Measurements from ENCODE around the gene UBA6.
"Not testable (repeated sequence)": the region's sequence is repeated elsewhere in the genome, so short reads cannot be mapped to it uniquely, and the experiment has no call there.

UBA6 gene

DNA sequence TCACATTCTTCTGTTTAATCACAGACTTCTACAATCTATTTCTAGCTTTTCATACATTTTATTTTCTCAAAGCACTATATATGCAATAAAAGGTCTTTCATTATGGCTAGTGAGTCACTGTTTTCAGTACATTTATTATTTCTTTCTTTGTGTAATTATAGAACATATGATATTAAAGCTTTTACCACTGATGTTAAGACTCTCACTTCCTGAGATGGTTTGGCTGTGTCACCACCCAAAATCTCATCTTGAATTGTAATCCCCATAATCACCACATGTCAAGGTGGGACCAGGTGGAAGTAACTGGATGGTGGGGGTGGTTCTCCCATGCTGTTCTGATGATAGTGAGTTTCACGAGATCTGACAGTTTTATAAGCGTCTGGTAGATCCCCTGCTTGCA lies 41.9 kb downstream of the UBA6 start:
- TF ChIP-seq, protein P1, sequence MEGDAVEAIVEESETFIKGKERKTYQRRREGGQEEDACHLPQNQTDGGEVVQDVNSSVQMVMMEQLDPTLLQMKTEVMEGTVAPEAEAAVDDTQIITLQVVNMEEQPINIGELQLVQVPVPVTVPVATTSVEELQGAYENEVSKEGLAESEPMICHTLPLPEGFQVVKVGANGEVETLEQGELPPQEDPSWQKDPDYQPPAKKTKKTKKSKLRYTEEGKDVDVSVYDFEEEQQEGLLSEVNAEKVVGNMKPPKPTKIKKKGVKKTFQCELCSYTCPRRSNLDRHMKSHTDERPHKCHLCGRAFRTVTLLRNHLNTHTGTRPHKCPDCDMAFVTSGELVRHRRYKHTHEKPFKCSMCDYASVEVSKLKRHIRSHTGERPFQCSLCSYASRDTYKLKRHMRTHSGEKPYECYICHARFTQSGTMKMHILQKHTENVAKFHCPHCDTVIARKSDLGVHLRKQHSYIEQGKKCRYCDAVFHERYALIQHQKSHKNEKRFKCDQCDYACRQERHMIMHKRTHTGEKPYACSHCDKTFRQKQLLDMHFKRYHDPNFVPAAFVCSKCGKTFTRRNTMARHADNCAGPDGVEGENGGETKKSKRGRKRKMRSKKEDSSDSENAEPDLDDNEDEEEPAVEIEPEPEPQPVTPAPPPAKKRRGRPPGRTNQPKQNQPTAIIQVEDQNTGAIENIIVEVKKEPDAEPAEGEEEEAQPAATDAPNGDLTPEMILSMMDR (conservative IDR thresholded peaks at IDR 0.05): no peak

DNA sequence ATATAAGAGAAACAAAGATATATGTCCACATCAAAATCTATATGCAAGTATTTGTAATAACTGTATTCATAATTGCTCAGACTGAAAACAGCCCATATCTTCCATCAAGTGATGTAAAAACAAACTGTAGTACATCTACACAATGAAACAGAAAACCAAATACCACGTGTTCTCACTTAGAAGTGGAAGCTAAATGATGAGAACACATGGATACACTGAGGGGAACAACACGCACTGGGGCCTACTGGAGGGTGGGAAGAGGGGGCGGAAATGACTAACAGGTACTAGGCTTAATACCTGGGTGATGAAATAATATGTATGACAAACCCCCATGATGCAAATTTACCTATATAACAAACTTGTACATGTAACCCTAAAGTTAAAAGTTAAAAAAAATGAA lies 42.7 kb downstream of the UBA6 start:
- no peak overlapping the region for H3K27ac ChIP-seq
- TF ChIP-seq, protein P1 (conservative IDR thresholded peaks at IDR 0.05): no peak

More for the DNA sequence above, 41.9 kb downstream of the UBA6 start:
- H3K27ac ChIP-seq: no peak overlapping the region

DNA sequence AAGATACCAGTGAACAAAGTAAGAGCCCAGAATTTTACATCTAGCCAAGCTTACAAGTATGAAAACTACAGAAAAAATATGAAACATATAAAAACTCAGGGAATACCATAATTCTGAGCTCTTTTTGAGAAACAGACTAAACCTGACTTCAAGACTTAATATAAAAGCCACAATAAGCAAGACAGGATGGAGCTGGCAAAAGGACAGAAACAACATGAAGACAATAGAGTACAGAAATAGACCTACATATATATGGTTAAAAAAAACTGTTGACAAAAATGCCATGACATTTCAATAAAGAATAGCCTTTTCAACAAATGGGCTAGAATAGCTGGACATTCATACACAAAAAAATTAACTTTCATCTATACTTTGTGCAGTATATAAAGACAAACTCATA lies 49.4 kb downstream of the UBA6 start:
- no peak overlapping the region for H3K27ac ChIP-seq
- TF ChIP-seq, protein P1 (conservative IDR thresholded peaks at IDR 0.05): no peak

DNA sequence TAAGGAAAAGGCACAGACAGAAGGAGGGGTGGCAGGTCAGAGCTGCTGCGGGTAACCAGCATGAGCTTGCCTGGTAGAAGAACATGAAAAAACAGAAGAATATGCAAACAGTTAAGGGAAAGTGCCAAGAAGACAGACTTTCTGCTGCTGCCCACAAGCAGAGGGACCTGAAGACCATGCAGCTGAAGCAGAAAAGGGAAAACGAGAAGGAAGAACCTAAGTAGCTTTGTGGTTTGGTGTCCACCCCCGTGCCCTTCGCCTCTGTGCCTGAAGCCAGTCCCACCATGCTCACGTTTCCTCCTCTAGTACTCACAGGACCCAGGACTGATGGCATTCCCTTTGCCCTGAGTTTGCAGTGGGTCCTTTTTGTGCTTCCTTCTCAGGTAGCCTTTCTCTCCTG lies 62.8 kb downstream of the UBA6 start:
- no peak overlapping the region for H3K27ac ChIP-seq
- TF ChIP-seq, protein P1 (conservative IDR thresholded peaks at IDR 0.05): no peak

DNA sequence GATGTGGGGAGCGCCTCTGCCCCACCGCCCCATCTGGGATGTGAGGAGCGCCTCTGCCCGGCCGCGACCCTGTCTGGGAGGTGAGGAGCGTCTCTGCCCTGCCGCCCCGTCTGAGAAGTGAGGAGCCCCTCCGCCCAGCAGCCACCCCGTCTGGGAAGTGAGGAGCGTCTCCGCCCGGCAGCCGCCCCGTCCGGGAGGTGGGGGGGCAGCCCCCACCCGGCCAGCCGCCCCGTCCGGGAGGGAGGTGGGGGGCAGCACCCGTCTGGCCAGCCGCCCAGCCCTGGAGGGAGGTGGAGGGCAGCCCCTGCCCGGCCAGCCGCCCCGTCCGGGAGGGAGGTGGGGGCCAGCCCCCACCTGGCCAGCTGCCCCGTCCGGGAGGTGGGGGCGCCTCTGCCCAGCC lies 64.0 kb downstream of the UBA6 start:
- H3K27ac ChIP-seq: not testable (repeated sequence)

DNA sequence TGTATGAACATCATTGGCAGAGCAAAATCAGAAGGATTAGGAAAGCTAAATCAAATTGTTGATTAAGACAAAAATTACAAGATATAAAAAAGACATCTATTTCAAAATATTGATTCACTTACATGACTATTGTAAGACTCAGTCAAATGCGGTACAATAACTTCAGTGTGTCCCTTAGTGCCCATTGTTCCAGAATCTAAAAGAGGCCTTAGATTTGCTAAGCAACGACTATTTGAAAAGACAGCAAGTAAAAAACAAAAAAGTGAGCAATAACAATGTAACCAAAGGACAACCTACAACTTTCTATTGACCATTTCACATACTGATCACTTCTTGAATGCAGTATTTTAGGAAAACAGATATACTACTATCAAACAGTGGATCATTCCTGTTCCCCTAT lies 65.6 kb downstream of the UBA6 start:
- TF ChIP-seq, protein P1 (conservative IDR thresholded peaks at IDR 0.05): no peak

DNA sequence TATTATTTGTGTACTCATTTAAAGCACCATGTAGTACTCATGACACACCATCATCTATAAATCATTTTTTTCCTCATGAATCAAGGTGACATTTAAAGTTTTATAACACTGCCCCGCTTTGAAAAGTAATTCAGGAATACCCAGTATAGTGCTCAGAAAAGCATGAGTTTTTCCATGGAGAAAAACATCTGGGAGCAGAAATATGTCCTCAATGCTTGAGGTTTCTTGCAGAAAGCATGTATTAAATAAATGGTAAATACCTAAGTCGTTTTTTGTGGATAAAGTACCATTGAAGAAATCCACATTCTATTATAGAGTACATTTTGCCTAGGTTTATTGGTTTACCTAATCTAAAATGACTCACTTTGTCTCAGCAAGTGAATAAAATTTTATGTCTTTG lies 66.2 kb downstream of the UBA6 start:
- H3K27ac ChIP-seq: peak overlapping the region; percentile 2; the same call in 1 of the 2 replicates

More for the DNA sequence above, 65.6 kb downstream of the UBA6 start:
- H3K27ac ChIP-seq: peak overlapping the region; percentile 2; the same call in 1 of the 2 replicates

DNA sequence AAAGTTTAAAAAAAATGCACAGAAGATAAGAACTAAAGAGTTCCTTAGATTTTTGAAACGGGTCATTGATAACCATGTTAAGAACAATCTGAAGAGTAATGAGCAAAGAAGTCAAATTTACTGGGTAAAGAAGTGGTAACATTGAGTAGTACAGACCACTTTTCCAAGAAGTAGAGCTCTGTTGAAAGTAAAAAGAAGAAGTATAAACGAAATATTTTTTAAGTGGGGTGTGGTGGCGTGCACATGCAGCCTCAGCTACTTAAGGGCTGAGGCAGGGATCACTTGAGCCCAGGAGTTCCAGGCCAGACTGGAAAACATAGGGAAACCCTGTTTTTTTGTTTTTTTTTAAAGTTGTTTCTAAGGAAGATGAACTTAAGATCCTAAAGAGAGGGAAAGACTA lies 68.5 kb downstream of the UBA6 start:
- TF ChIP-seq, protein P1 (conservative IDR thresholded peaks at IDR 0.05): no peak
- no peak overlapping the region for H3K27ac ChIP-seq

More for the DNA sequence above, 66.2 kb downstream of the UBA6 start:
- TF ChIP-seq, protein P1 (conservative IDR thresholded peaks at IDR 0.05): no peak

Measured in VCaP (cell line).